ENCODE measurements around the gene RHPN2. TPM values are rescaled to one million over a fixed set of nuclear protein-coding genes. Genes with fewer than 3 reads are reported as not detected.

Gene RHPN2
- total RNA-seq, 4 donors from 2014 or later: 46.2 to 75.6 (median 61.9) TPM

- no peak overlapping the region for H3K4me3 ChIP-seq
- peak overlapping the region in 2 of 4 donors; percentile 26 to 72 for H3K27ac ChIP-seq
- H3K27me3 ChIP-seq: no peaks in the 10 kb centered on the region
- TF ChIP-seq CTCF (IDR thresholded peaks at IDR 0.05) (no peak), POLR2A (IDR thresholded peaks at IDR 0.05) (no peak)
- peaks cover 0 to 29% (median 5%) of the 10 kb centered on the region in 4 donors for H3K4me1 ChIP-seq
- no peaks in the 10 kb centered on the region for H3K9me3 ChIP-seq
- no peak for DNase-seq
- no peaks in the 10 kb centered on the region for H3K36me3 ChIP-seq
Measured at GRCh38 chr19:33055718-33056117, 9.0 kb downstream of the RHPN2 start.

- Histone ChIP-seq H3K27me3 (no peaks in the 10 kb centered on the region), H3K4me1 (peaks cover 0 to 29% (median 5%) of the 10 kb centered on the region in 4 donors), H3K9me3 (no peaks in the 10 kb centered on the region), H3K4me3 (no peak overlapping the region), H3K27ac (peak overlapping the region in 3 of 4 donors; percentile 26 to 91 (median 72)), H3K36me3 (no peaks in the 10 kb centered on the region)
- TF ChIP-seq CTCF (IDR thresholded peaks at IDR 0.05) (no peak), POLR2A (IDR thresholded peaks at IDR 0.05) (peak; percentile 42 to 70)
- peak in 2 of 3 donors; percentile 90 to 95 for DNase-seq
Measured at GRCh38 chr19:33054623-33055022, 10.1 kb downstream of the RHPN2 start.

GRCh38 chr19:33052352-33052972, 12.2 kb downstream of the RHPN2 start:
- no peak for DNase-seq
- no peak for TF ChIP-seq POLR2A (IDR thresholded peaks at IDR 0.05)
- peak in 2 of 6 experiments; percentile 4 to 8 for TF ChIP-seq CTCF (IDR thresholded peaks at IDR 0.05)
- no peaks in the 10 kb centered on the region for H3K27me3 ChIP-seq
- H3K4me3 ChIP-seq: no peak overlapping the region
- H3K4me1 ChIP-seq: peaks cover 0 to 36% (median 6%) of the 10 kb centered on the region in 4 donors
- no peaks in the 10 kb centered on the region for H3K9me3 ChIP-seq
- no peaks in the 10 kb centered on the region for H3K36me3 ChIP-seq
- H3K27ac ChIP-seq: peak overlapping the region in 3 of 4 donors; percentile 29 to 79 (median 64)

GRCh38 chr19:33050110-33050509, 14.6 kb downstream of the RHPN2 start:
- H3K9me3 ChIP-seq: no peaks in the 10 kb centered on the region
- no peak overlapping the region for H3K4me3 ChIP-seq
- TF ChIP-seq CTCF (IDR thresholded peaks at IDR 0.05) (no peak), POLR2A (IDR thresholded peaks at IDR 0.05) (no peak)
- no peaks in the 10 kb centered on the region for H3K27me3 ChIP-seq
- peak overlapping the region in 2 of 4 donors; percentile 66 to 78 for H3K27ac ChIP-seq
- H3K4me1 ChIP-seq: peaks cover 0 to 36% (median 5%) of the 10 kb centered on the region in 4 donors
- no peak for DNase-seq
- H3K36me3 ChIP-seq: no peaks in the 10 kb centered on the region

GRCh38 chr19:33048806-33049676, 15.6 kb downstream of the RHPN2 start:
- H3K9me3 ChIP-seq: no peaks in the 10 kb centered on the region
- H3K36me3 ChIP-seq: no peaks in the 10 kb centered on the region
- TF ChIP-seq CTCF (IDR thresholded peaks at IDR 0.05) (no peak), POLR2A (IDR thresholded peaks at IDR 0.05) (no peak)
- peak overlapping the region in 1 of 4 donors; percentile 5 for H3K4me3 ChIP-seq
- H3K27me3 ChIP-seq: no peaks in the 10 kb centered on the region
- DNase-seq: no peak
- peaks cover 0 to 36% (median 2%) of the 10 kb centered on the region in 4 donors for H3K4me1 ChIP-seq
- peak overlapping the region in 3 of 4 donors; percentile 48 to 78 (median 66) for H3K27ac ChIP-seq

Data from Peyer's patch (tissue), 4 donors.